Measurements from ENCODE around the gene YIF1B.

Gene YIF1B

DNA sequence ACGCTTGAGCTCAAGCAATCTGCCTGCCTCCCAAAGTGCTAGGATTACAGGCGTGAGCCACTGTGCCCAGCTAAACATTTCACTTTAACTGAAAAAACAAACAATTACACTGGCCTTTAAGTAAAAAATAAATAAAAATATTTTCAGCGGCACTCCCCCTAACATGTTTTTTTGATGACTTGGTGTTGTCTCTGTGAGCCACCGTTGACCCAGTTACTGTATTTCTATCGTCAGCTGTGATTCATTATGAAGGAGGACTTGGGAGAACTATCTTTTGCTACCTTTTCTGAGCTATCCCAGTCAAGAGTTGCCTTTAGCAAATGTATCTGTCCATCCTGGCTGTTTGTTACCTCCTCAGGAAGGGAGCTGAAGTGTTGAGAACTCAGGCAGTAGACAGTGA lies 30.2 kb downstream of the YIF1B start:
- Histone ChIP-seq H3K36me3 (ENCODE audit: control insufficient read depth, insufficient read depth, low read length) (peaks cover 63% of the 10 kb centered on the region), H3K27ac (ENCODE audit: low read depth, low read length) (no peak overlapping the region), H3K4me1 (ENCODE audit: control insufficient read depth, insufficient read depth, low read length) (no peaks in the 10 kb centered on the region)

DNA sequence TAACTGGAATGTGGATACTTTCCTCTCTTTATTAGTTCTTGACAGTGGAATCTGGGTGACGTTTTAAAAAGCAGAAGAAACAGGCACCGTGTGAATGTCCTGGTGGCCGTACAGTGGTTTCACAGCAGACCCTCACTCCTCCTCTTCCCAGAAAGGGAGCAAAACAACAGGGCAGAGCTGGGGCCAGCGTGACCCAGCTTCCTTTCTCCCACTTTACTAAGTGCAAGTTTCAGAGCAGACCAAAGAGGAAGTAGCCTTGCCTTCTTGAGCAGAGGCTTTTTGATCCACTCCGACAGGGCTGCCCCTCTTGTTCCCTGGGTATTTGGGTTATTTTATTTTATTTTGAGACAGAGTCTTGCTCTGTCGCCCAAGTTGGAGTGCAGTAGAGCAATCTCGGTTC lies 31.3 kb downstream of the YIF1B start:
- H3K9ac ChIP-seq (ENCODE audit: low read length) = no peak overlapping the region
- H3K4me1 ChIP-seq (ENCODE audit: control insufficient read depth, insufficient read depth, low read length) = no peaks in the 10 kb centered on the region
- peaks cover 59% of the 10 kb centered on the region for H3K36me3 ChIP-seq (ENCODE audit: control insufficient read depth, insufficient read depth, low read length)

More for the DNA sequence above, 30.2 kb downstream of the YIF1B start:
- no peak overlapping the region for H3K4me3 ChIP-seq (ENCODE audit: low read depth, low read length)
- no peaks in the 10 kb centered on the region for H3K27me3 ChIP-seq (ENCODE audit: control insufficient read depth, insufficient read depth, low read length)
- H3K9me3 ChIP-seq (ENCODE audit: control insufficient read depth, insufficient read depth, low read depth, low read length) = no peaks in the 10 kb centered on the region
- H3K9ac ChIP-seq (ENCODE audit: low read length) = no peak overlapping the region

DNA sequence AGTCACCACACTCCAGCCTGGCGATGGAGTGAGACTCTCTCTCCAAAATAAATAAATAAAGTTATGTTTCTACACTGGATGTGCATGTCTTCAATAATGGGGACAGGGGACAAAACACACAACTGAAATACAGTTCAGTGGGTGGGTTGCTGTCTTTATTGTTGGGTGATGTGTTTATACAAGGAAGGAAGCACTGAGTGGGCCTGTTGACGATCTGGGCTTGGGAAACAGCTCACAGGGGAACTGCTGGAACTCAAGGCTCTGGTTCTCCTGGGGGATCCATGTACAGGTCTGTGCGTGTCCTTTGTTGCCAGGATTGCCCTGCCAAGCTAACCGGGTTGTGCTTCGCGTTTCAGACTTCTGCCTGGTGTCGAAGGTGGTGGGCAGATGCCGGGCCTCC lies 32.5 kb downstream of the YIF1B start:
- H3K9ac ChIP-seq (ENCODE audit: low read length) = no peak overlapping the region
- H3K9me3 ChIP-seq (ENCODE audit: control insufficient read depth, insufficient read depth, low read depth, low read length) = no peaks in the 10 kb centered on the region
- H3K27ac ChIP-seq (ENCODE audit: low read depth, low read length) = no peak overlapping the region
- H3K4me3 ChIP-seq (ENCODE audit: low read depth, low read length) = no peak overlapping the region
- H3K4me1 ChIP-seq (ENCODE audit: control insufficient read depth, insufficient read depth, low read length) = no peaks in the 10 kb centered on the region; the same call in 1 of the 2 replicates
- H3K36me3 ChIP-seq (ENCODE audit: control insufficient read depth, insufficient read depth, low read length) = peaks cover 48% of the 10 kb centered on the region
- no peaks in the 10 kb centered on the region for H3K27me3 ChIP-seq (ENCODE audit: control insufficient read depth, insufficient read depth, low read length)

More for the DNA sequence above, 31.3 kb downstream of the YIF1B start:
- no peaks in the 10 kb centered on the region for H3K9me3 ChIP-seq (ENCODE audit: control insufficient read depth, insufficient read depth, low read depth, low read length)
- no peaks in the 10 kb centered on the region for H3K27me3 ChIP-seq (ENCODE audit: control insufficient read depth, insufficient read depth, low read length)
- H3K27ac ChIP-seq (ENCODE audit: low read depth, low read length) = no peak overlapping the region
- no peak overlapping the region for H3K4me3 ChIP-seq (ENCODE audit: low read depth, low read length)

DNA sequence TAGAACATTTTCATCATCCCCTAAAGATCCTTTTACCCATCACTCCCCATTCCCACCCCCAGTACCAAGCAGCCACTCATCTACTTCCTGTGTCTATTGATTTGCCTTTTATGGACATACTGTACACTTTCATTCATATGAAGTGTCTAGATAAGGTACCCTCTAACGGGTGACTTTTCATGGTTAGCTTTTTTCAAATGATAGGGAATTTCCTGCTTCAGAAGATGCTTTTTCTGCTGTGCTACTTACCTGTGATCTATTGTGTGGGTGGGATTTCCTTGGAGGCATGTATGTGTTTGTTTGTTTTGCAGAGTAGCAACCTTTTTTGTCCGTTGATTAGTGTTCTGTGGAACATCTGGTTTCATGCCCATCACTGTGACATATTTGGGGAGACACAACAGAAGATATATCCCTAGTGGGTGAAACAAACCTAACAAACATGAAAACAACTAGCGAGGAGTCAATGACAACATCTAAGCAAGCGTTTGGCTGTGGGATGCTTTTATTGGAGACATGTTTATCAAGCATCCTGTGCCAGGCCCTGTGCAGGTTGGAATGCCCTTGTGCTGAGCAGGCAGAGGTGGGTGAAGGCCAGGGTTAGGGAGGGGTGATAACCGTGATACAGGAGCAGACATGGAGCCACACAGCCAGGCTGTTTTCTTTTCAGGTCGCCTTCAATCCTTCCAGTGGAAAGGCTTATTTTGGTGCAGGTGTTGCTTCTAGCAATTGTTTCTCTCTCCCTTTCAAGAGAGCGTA lies 33.8 kb downstream of the YIF1B start:
- H3K27ac ChIP-seq (ENCODE audit: low read depth, low read length) = no peak overlapping the region
- peaks cover 5% of the 10 kb centered on the region; the same call in 1 of the 2 replicates for H3K4me1 ChIP-seq (ENCODE audit: control insufficient read depth, insufficient read depth, low read length)
- no peaks in the 10 kb centered on the region for H3K9me3 ChIP-seq (ENCODE audit: control insufficient read depth, insufficient read depth, low read depth, low read length)
- H3K36me3 ChIP-seq (ENCODE audit: control insufficient read depth, insufficient read depth, low read length) = peaks cover 40% of the 10 kb centered on the region
- no peak overlapping the region for H3K4me3 ChIP-seq (ENCODE audit: low read depth, low read length)
- H3K9ac ChIP-seq (ENCODE audit: low read length) = no peak overlapping the region
- no peaks in the 10 kb centered on the region for H3K27me3 ChIP-seq (ENCODE audit: control insufficient read depth, insufficient read depth, low read length)

DNA sequence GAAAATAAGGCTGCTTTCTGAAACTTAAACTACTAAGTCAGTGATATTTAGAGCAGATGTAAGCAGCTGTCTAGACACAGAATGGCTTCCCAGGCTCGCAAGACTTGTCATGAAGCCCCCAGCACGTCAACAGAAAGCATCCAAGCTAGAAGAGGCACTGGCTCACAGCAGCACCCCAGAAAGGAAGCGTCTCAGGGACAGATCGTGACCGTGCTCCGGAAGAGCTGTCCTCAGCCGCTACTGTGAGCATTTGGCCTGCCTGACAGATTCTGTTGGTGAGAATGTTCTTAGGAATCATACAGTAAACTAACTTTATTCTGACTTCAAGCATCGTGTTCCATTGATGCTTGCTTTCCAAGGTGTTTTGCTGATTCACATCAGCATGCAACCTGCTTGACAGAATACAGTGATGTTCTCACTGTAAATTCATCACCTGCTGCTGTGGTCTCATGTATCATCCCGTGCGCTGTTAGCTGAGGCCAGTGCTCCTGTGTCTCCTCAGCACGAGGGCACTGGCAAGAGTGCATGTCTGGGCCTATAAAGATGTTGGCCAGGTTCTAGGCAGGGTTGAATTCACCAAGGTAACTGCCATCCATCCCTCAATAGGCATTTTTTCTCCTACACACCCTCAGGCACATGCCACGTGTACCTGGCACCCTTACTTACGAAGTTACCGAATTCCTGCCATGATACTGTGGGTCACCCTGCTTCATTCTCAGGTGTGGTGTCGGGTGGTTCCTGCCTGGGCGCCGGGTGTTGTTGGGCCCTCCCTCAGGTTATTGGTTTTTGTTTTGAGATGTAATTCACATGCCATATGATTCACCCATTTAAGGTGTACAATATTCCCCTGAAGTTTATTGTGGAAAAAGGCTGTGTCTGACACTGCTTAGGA lies 35.5 kb downstream of the YIF1B start:
- peaks cover 5% of the 10 kb centered on the region; the same call in 1 of the 2 replicates for H3K4me1 ChIP-seq (ENCODE audit: control insufficient read depth, insufficient read depth, low read length)
- H3K9me3 ChIP-seq (ENCODE audit: control insufficient read depth, insufficient read depth, low read depth, low read length) = no peaks in the 10 kb centered on the region
- no peaks in the 10 kb centered on the region for H3K27me3 ChIP-seq (ENCODE audit: control insufficient read depth, insufficient read depth, low read length)
- no peak overlapping the region for H3K27ac ChIP-seq (ENCODE audit: low read depth, low read length)
- H3K9ac ChIP-seq (ENCODE audit: low read length) = no peak overlapping the region
- no peak overlapping the region for H3K4me3 ChIP-seq (ENCODE audit: low read depth, low read length)
- H3K36me3 ChIP-seq (ENCODE audit: control insufficient read depth, insufficient read depth, low read length) = peaks cover 28% of the 10 kb centered on the region

DNA sequence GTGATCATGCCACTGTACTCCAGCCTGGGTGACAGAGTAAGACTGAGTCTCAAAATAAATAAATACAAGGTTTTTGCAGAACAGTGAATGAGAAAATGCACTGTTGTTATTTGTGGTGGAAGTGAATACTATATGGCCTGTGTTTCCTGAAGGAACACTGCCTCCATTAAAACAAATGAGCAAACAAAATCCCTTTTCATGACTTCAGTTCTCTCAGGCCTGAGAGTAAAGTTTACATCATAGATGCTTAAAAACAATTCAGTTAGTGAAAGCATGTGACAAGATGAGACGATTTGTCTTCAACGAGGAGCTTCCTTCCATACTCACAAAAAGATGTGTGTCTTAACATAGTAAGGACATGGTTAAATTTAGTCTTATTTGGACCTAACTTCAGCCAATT lies 37.0 kb downstream of the YIF1B start:
- H3K36me3 ChIP-seq (ENCODE audit: control insufficient read depth, insufficient read depth, low read length) = peaks cover 18% of the 10 kb centered on the region
- no peaks in the 10 kb centered on the region for H3K27me3 ChIP-seq (ENCODE audit: control insufficient read depth, insufficient read depth, low read length)
- H3K27ac ChIP-seq (ENCODE audit: low read depth, low read length) = no peak overlapping the region
- peaks cover 5% of the 10 kb centered on the region; the same call in 1 of the 2 replicates for H3K4me1 ChIP-seq (ENCODE audit: control insufficient read depth, insufficient read depth, low read length)
- H3K9me3 ChIP-seq (ENCODE audit: control insufficient read depth, insufficient read depth, low read depth, low read length) = no peaks in the 10 kb centered on the region
- H3K4me3 ChIP-seq (ENCODE audit: low read depth, low read length) = no peak overlapping the region
- H3K9ac ChIP-seq (ENCODE audit: low read length) = no peak overlapping the region

DNA sequence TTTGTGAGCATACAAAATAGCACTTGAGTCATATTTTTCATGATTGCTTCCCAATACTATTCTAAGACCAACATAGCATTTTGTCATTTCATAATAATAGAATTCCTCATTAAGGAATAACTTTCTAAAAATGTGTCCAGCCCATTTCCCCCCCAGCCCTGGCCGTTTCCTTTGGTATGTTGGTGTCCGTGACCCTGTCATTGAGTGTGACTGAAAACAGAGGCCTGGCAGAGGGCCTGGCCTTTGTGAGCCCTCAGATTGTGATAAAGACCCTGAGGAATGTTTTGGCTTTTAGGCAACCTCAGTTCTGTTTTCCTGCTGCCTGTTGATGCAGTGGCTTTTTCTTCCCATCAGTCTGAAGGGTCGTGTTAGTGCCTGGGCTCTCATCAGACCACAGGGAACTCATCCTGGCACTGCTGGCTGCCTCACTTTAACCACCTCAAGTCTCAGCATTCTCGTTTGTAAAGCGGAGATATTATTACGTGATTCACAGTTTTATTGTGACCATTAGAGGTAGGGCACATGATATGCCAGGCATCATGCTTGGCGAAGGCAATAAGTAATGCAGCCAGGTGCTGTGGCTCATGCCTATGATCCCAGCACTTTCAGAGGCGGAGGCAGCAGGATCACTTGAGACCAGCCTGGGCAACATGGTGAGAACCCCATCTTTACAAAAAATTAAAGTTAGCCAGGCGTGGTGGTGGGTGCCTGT lies 37.6 kb downstream of the YIF1B start:
- peaks cover 5% of the 10 kb centered on the region; the same call in 1 of the 2 replicates for H3K4me1 ChIP-seq (ENCODE audit: control insufficient read depth, insufficient read depth, low read length)

DNA sequence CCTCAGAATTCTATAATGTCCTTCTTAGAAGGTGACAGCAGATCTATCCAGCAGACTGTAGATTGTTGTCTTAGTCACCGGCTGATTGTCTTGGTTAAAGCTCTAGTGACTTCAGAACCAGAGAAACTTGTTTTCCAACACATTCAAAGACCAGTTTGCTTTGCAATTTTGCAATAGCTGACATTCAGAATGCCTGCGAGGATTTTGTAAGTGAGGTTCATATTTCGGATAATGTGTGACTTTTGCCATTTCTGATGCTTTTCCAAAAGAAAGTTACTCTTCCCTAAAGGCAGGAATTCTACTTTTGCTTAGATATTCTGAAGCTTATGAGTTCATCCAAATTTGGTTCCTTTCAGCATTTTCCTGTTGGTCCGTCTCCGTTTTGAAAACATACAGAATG lies 38.2 kb downstream of the YIF1B start:
- Histone ChIP-seq H3K4me1 (ENCODE audit: control insufficient read depth, insufficient read depth, low read length) (peaks cover 5% of the 10 kb centered on the region; the same call in 1 of the 2 replicates), H3K9me3 (ENCODE audit: control insufficient read depth, insufficient read depth, low read depth, low read length) (no peaks in the 10 kb centered on the region), H3K27ac (ENCODE audit: low read depth, low read length) (no peak overlapping the region), H3K9ac (ENCODE audit: low read length) (no peak overlapping the region), H3K4me3 (ENCODE audit: low read depth, low read length) (no peak overlapping the region), H3K36me3 (ENCODE audit: control insufficient read depth, insufficient read depth, low read length) (peaks cover 12% of the 10 kb centered on the region), H3K27me3 (ENCODE audit: control insufficient read depth, insufficient read depth, low read length) (no peaks in the 10 kb centered on the region)

More for the DNA sequence above, 37.6 kb downstream of the YIF1B start:
- H3K27ac ChIP-seq (ENCODE audit: low read depth, low read length) = no peak overlapping the region
- peaks cover 13% of the 10 kb centered on the region for H3K36me3 ChIP-seq (ENCODE audit: control insufficient read depth, insufficient read depth, low read length)
- H3K9ac ChIP-seq (ENCODE audit: low read length) = no peak overlapping the region
- H3K27me3 ChIP-seq (ENCODE audit: control insufficient read depth, insufficient read depth, low read length) = no peaks in the 10 kb centered on the region
- H3K9me3 ChIP-seq (ENCODE audit: control insufficient read depth, insufficient read depth, low read depth, low read length) = no peaks in the 10 kb centered on the region
- H3K4me3 ChIP-seq (ENCODE audit: low read depth, low read length) = no peak overlapping the region

DNA sequence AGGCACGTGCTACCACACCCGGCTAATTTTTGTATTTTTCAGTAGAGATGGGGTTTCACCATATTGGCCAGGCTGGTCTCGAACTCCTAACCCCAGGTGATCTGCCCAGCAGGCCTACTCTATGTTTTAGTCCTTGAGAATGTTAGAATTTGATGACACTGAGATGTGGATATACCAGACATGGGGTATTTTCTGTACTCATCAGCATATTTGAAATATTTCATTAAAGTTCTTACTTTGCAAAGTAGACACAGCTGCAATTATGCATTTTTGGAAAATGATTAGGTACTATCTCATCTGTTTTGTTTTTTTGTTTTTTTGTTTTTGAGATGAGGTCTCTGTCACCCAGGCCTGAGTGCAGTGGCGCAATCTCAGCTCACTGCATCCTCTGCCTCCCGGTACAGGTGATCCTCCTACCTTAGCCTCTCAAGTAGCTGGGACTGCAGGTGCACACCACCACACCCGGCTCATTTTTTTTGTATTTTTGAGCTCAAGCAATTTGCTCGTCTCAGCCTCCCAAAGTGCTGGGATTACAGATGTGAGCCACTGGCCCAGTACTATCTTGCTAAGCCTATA lies 38.7 kb downstream of the YIF1B start:
- no peaks in the 10 kb centered on the region for H3K27me3 ChIP-seq (ENCODE audit: control insufficient read depth, insufficient read depth, low read length)
- H3K27ac ChIP-seq (ENCODE audit: low read depth, low read length) = no peak overlapping the region
- peaks cover 5% of the 10 kb centered on the region; the same call in 1 of the 2 replicates for H3K4me1 ChIP-seq (ENCODE audit: control insufficient read depth, insufficient read depth, low read length)
- no peaks in the 10 kb centered on the region for H3K9me3 ChIP-seq (ENCODE audit: control insufficient read depth, insufficient read depth, low read depth, low read length)
- H3K9ac ChIP-seq (ENCODE audit: low read length) = no peak overlapping the region
- H3K36me3 ChIP-seq (ENCODE audit: control insufficient read depth, insufficient read depth, low read length) = peaks cover 9% of the 10 kb centered on the region
- no peak overlapping the region for H3K4me3 ChIP-seq (ENCODE audit: low read depth, low read length)

DNA sequence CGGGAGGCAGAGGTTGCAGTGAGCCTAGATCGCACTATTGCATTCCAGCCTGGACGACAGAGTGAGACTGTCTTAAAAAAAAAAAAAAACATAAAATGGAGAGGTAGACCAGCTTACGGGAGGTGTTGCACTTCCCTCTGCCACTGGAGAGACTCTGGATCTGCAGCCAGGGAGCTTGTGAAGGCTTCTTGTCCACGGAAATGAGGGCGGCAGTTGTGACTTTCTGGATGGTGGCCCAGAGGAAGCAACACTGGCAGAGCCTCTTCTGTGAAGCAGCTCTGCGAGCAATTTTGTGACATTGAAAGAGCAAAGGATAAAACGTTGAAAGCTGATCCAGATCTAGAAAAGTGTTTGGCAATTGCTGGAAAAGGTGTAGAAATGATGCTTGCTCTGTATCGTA lies 41.0 kb downstream of the YIF1B start:
- peaks cover 18% of the 10 kb centered on the region; the same call in 1 of the 2 replicates for H3K4me1 ChIP-seq (ENCODE audit: control insufficient read depth, insufficient read depth, low read length)
- H3K4me3 ChIP-seq (ENCODE audit: low read depth, low read length) = no peak overlapping the region
- no peak overlapping the region for H3K9ac ChIP-seq (ENCODE audit: low read length)
- no peaks in the 10 kb centered on the region for H3K9me3 ChIP-seq (ENCODE audit: control insufficient read depth, insufficient read depth, low read depth, low read length)
- no peaks in the 10 kb centered on the region for H3K36me3 ChIP-seq (ENCODE audit: control insufficient read depth, insufficient read depth, low read length)
- H3K27me3 ChIP-seq (ENCODE audit: control insufficient read depth, insufficient read depth, low read length) = no peaks in the 10 kb centered on the region
- H3K27ac ChIP-seq (ENCODE audit: low read depth, low read length) = no peak overlapping the region
